IMR-90 (cell line): Measurements from ENCODE around the gene CAPN2. TPM values are rescaled to one million over a fixed set of nuclear protein-coding genes. Genes with fewer than 3 reads are reported as not detected.

Source experiments
- ATAC-seq: fragments of 200-7000 bp; cut with Tn5 transposase; 2 replicates; pipeline ENCODE4 v1.9.1; 2020; ENCODE audit warnings: low read depth, mild to moderate bottlenecking, moderate library complexity
- BruUV-seq: library from RNA; stranded (reverse); fragments of 400-500 nt; replicated peaks from 2 replicates; lab custom pipeline; 2021; lab: Mats Ljungman, UMichigan
- CTCF ChIA-PET: fragments of 300-600 bp; formaldehyde crosslinking; extraction: SDS; loops from one replicate; lab custom pipeline; 2021; ENCODE audit warnings: antibody characterized with exemption; lab: Yijun Ruan, JAX
- POLR2A ChIA-PET: fragments of 300-600 bp; sonication (Branson Sonifier 250); formaldehyde crosslinking; loops from one replicate; lab custom pipeline; 2022; ENCODE audit warnings: antibody characterized with exemption; ENCODE audit not compliant: unreplicated experiment; lab: Charles Lee
- DNase-seq: peaks from one replicate; pipeline ENCODE4 v3.0.0; 2013
- H2AFZ ChIP-seq: replicated peaks from 2 replicates; pipeline ENCODE3; 2013; ENCODE audit warnings: low read length, mild to moderate bottlenecking; ENCODE audit not compliant: poor library complexity
- H2AK5ac ChIP-seq: 2 replicates; pipeline ENCODE4 v1.6.1; 2013; ENCODE audit warnings: low read depth, low read length, inconsistent platforms
- H2AK9ac ChIP-seq: replicated peaks from 2 replicates; pipeline ENCODE3; 2013; ENCODE audit warnings: mild to moderate bottlenecking, low read depth, low read length, moderate library complexity; ENCODE audit not compliant: poor library complexity
- H2BK120ac ChIP-seq: 2 replicates; pipeline ENCODE4 v1.6.1; 2013; ENCODE audit warnings: low read depth, low read length, inconsistent platforms
- H2BK15ac ChIP-seq: 3 replicates; pipeline ENCODE4 v1.6.1; 2013; ENCODE audit warnings: low read depth, low read length, inconsistent platforms
- H2BK20ac ChIP-seq: 2 replicates; pipeline ENCODE4 v1.6.1; 2013; ENCODE audit warnings: low read depth, mild to moderate bottlenecking, inconsistent platforms, low read length, moderate library complexity
- H2BK5ac ChIP-seq: 2 replicates; pipeline ENCODE4 v1.6.1; 2013; ENCODE audit warnings: mild to moderate bottlenecking, low read depth, low read length, inconsistent platforms; ENCODE audit not compliant: poor library complexity, severe bottlenecking
- H3K14ac ChIP-seq: replicated peaks from 2 replicates; pipeline ENCODE4 v1.6.1; 2013; ENCODE audit warnings: low read depth, low read length, inconsistent platforms
- H3K18ac ChIP-seq: 2 replicates; pipeline ENCODE4 v1.6.1; 2013; ENCODE audit warnings: low read depth, low read length, control low read depth
- H3K23ac ChIP-seq: 2 replicates; pipeline ENCODE4 v1.6.1; 2013; ENCODE audit warnings: low read depth, low read length, inconsistent platforms
- H3K27ac ChIP-seq: 2 replicates; pipeline ENCODE4 v1.5.1; 2013; ENCODE audit warnings: mild to moderate bottlenecking, control low read depth, low read length; ENCODE audit not compliant: insufficient read depth
- H3K27me3 ChIP-seq: 2 replicates; pipeline ENCODE4 v1.6.1; 2013; ENCODE audit warnings: low read length; ENCODE audit not compliant: control insufficient read depth, insufficient read depth
- H3K36me3 ChIP-seq: 2 replicates; pipeline ENCODE4 v1.6.1; 2013; ENCODE audit warnings: low read length, mixed read lengths; ENCODE audit not compliant: control insufficient read depth, insufficient read depth
- H3K4ac ChIP-seq: 2 replicates; pipeline ENCODE4 v1.6.1; 2013; ENCODE audit warnings: low read depth, low read length, inconsistent platforms
- H3K4me1 ChIP-seq: 2 replicates; pipeline ENCODE4 v1.6.1; 2013; ENCODE audit warnings: low read length, mixed read lengths; ENCODE audit not compliant: control insufficient read depth, insufficient read depth
- H3K4me2 ChIP-seq: 2 replicates; pipeline ENCODE4 v1.6.1; 2013; ENCODE audit warnings: low read depth, mild to moderate bottlenecking, control low read depth, low read length, moderate library complexity
- H3K4me3 ChIP-seq: 2 replicates; pipeline ENCODE4 v1.5.1; 2013; ENCODE audit warnings: low read depth, mild to moderate bottlenecking, control low read depth, low read length, moderate library complexity; ENCODE audit not compliant: insufficient read depth
- H3K56ac ChIP-seq: 2 replicates; pipeline ENCODE4 v1.6.1; 2013; ENCODE audit warnings: low read length, inconsistent platforms; ENCODE audit not compliant: insufficient read depth; ENCODE audit errors: extremely low read depth
- H3K79me1 ChIP-seq, 2 experiments: 2 replicates each; pipeline ENCODE4 v1.6.1; 2013; ENCODE audit warnings: low read length in 2 of 2, inconsistent platforms in 1 of 2, low read depth in 1 of 2
- H3K9ac ChIP-seq: 2 replicates; pipeline ENCODE4 v1.6.1; 2013; ENCODE audit warnings: low read depth, low read length, control low read depth
- H3K9me1 ChIP-seq: 2 replicates; pipeline ENCODE4 v1.6.1; 2013; ENCODE audit warnings: low read length, inconsistent platforms; ENCODE audit not compliant: insufficient read depth
- H3K9me3 ChIP-seq: 2 replicates; pipeline ENCODE4 v1.6.1; 2013; ENCODE audit warnings: low read length; ENCODE audit not compliant: control insufficient read depth, insufficient read depth
- H4K20me1 ChIP-seq: 2 replicates; pipeline ENCODE4 v1.6.1; 2013; ENCODE audit warnings: low read length, inconsistent platforms; ENCODE audit not compliant: insufficient read depth
- H4K5ac ChIP-seq: 2 replicates; pipeline ENCODE4 v1.6.1; 2013; ENCODE audit warnings: mild to moderate bottlenecking, low read depth, low read length, control low read depth
- H4K8ac ChIP-seq, 2 experiments: 2 replicates each; pipeline ENCODE4 v1.6.1; 2013; ENCODE audit warnings: low read depth in 2 of 2, low read length in 2 of 2, control low read depth in 1 of 2, inconsistent platforms in 1 of 2
- H4K91ac ChIP-seq: 2 replicates; pipeline ENCODE4 v1.6.1; 2013; ENCODE audit warnings: low read depth, low read length, inconsistent platforms; ENCODE audit not compliant: insufficient read depth
- CEBPB ChIP-seq: IDR thresholded peaks from 2 replicates; pipeline ENCODE4 v1.6.1; 2012; ENCODE audit warnings: low read depth, low read length, improper control_type of control experiment
- ELK1 ChIP-seq: fragments of 150-350 bp; IDR thresholded peaks from 2 replicates; pipeline ENCODE4 v1.6.1; 2016; ENCODE audit warnings: low read depth, mild to moderate bottlenecking, low read length, moderate library complexity, borderline replicate concordance
- MAFK ChIP-seq: IDR thresholded peaks from 2 replicates; pipeline ENCODE4 v1.6.1; 2012; ENCODE audit warnings: low read depth, low read length, improper control_type of control experiment
- MAZ ChIP-seq: IDR thresholded peaks from 2 replicates; pipeline ENCODE4 v1.6.1; 2012; ENCODE audit warnings: low read depth, mild to moderate bottlenecking, low read length, improper control_type of control experiment, moderate library complexity, borderline replicate concordance
- WGBS, 2 experiments: methylation state at CpG; one replicate each; pipeline versions ENCODE4 v1.1.5 to v1.1.7; 2013; ENCODE audit warnings: missing lambda C conversion rate in 2 of 2; ENCODE audit not compliant: insufficient read length in 1 of 2; ENCODE audit errors: extremely low coverage in 2 of 2; 5-methylcytosine and 5-hydroxymethylcytosine counted together
- dilution Hi-C: fragments of 300-500 bp; cut with HindIII; formaldehyde crosslinking; loops from one replicate; pipeline ENCODE4 v1.14.3; 2018; ENCODE audit warnings: low sequenced_read_pairs; ENCODE audit not compliant: unreplicated experiment
- in situ Hi-C: fragments of 300-500 bp; cut with MboI; formaldehyde crosslinking; loops from 3 replicates; pipeline ENCODE4 v1.14.3; 2019; ENCODE audit warnings: low sequenced_read_pairs, inconsistent platforms, mixed read lengths
- intact Hi-C: fragments of 100-400 bp; cut with micrococcal nuclease; formaldehyde crosslinking; loops from 2 replicates; pipeline ENCODE4 v1.10.0; 2022
- polyA plus RNA-seq, 3 experiments: library from polyadenylated mRNA; depleted of rRNA; stranded (reverse); fragments of >200 nt; gene quantifications; 2 replicates each; pipeline ENCODE4 v1.2.3, GENCODE V29; 2012; ENCODE audit warnings: low replicate concordance in 1 of 3
- total RNA-seq: library from RNA; depleted of rRNA; stranded (reverse); fragments of >200 nt; gene quantifications from 2 replicates; pipeline ENCODE4 v1.2.3, GENCODE V29; 2012

CAPN2 gene
- total and polyA plus RNA-seq, 2 of the 4 experiments (the other 2 are of a cell fraction): 339 to 430 TPM

DNA sequence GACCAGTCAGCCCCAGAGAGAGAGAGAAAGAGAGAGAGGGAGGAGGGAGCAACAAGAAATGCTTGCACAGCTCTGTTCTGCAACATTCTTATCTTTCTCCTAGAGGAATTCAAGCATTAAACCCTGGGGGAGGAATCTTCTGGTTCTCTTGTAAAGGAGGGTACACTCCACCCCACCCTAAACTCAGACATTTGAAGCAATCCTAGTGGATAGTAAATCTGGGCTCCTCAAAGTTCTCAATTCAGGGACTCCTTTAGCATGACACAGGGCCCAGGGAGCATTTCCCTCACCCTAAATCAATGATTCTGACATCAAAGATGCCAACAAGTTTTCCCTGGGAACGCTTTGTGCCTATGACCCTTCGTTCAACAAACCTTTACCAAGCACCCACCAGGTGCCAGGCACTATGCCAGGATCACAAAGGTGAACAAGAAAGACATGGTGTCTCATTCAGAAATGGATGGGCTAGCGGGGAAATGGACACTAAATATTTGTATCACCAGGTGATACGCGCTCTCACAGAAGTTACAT, 11.9 kb upstream of the CAPN2 start:
- DNase-seq (peak; percentile 48), ATAC-seq (peak; percentile 3)
- H3K27ac ChIP-seq: peak overlapping the region; percentile 95
- H3K4ac ChIP-seq: peak overlapping the region; percentile 100
- ChIA-PET CTCF (no interaction called here), POLR2A (interaction anchor here (0.6 to 1.0 kb wide), 3 partner anchors 21 to 106 kb away, joined by 3 read pairs; no protein-coding TSS in a partner anchor)
- H2BK15ac ChIP-seq: peak overlapping the region; percentile 99
- dilution Hi-C loops (no loop called here), intact Hi-C loops (loop anchor here (2.0 to 10.0 kb wide), 4 partner anchors 20 to 412 kb away; partner anchors contain the start of genes FBXO28 and TP53BP2), in situ Hi-C loops (no loop called here)
- H3K36me3 ChIP-seq: no peaks in the 10 kb centered on the region
- H3K27me3 ChIP-seq: no peaks in the 10 kb centered on the region
- H3K79me1 ChIP-seq: peaks cover 11 to 51% of the 10 kb centered on the region in 2 experiments; a peak in 3 of 4 replicates
- peak overlapping the region; percentile 97 to 99 for H4K8ac ChIP-seq
- H3K9ac ChIP-seq: peak overlapping the region; percentile 79
- peak overlapping the region; percentile 78 for H3K4me2 ChIP-seq
- H2AK5ac ChIP-seq: peak overlapping the region; percentile 99
- H3K4me3 ChIP-seq: no peak overlapping the region
- peaks cover 33% of the 10 kb centered on the region for H3K4me1 ChIP-seq
- H3K18ac ChIP-seq: peak overlapping the region; percentile 98
- TF ChIP-seq ELK1 (no peak), MAFK (0 out of 2 replicates have a peak, but pooled peaks have one; percentile 25), MAZ (peak; percentile 26; the same call in 1 of the 2 replicates), CEBPB (0 out of 2 replicates have a peak, but pooled peaks have one; percentile 18)
- no peaks in the 10 kb centered on the region for H4K20me1 ChIP-seq
- H2BK20ac ChIP-seq: peak overlapping the region; percentile 100
- peak overlapping the region; percentile 81 for H2AFZ ChIP-seq
- H3K56ac ChIP-seq: peak overlapping the region; percentile 99
- no peaks in the 10 kb centered on the region for H3K9me3 ChIP-seq
- no CpG with 5 or more reads among the region's 5 CpGs for WGBS, 2 experiments
- H3K23ac ChIP-seq: peak overlapping the region; percentile 97
- TSS peak; percentile 56 for BruUV-seq
- H4K5ac ChIP-seq: peak overlapping the region; percentile 98
- H2BK120ac ChIP-seq: peak overlapping the region; percentile 100
- peak overlapping the region; percentile 97 for H2AK9ac ChIP-seq
- peak overlapping the region; percentile 100 for H3K14ac ChIP-seq
- H4K91ac ChIP-seq: peak overlapping the region; percentile 100
- H2BK5ac ChIP-seq: peak overlapping the region; percentile 99
- H3K9me1 ChIP-seq: peaks cover 31% of the 10 kb centered on the region
